Measurements from ENCODE around the gene NEURL2.

DNA sequence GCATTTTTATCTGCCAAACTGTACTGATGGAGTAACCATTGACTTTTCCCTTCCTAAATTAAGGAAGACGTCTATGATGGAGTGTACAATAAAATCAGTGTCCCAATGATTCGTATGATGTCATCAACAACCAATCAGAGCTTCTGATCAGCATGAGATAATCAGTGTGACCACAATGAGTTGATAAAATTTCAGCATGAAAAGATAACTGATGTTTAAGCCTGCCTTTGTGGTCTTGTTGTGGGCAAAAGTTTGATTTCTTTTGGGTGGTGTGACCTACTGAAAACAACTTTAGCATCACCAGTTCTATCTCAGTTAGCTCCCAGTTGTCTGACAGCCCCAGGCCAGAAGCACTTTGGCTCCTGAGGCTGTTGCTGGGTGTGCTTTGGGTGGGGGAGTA lies 46.8 kb upstream of the NEURL2 start:
- TF ChIP-seq POLR2A (IDR thresholded peaks at IDR 0.05), result no peak
- TF ChIP-seq CTCF (IDR thresholded peaks at IDR 0.05), result no peak

Measured in lower leg skin (tissue), 3 donors.